ENCODE measurements around the gene DNAJC5G.

Gene DNAJC5G, protein sequence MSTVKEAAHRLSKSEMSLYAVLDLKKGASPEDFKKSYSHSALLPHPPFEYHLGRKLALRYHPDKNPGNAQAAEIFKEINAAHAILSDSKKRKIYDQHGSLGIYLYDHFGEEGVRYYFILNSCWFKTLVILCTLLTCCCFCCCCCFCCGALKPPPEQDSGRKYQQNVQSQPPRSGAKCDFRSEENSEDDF

DNA sequence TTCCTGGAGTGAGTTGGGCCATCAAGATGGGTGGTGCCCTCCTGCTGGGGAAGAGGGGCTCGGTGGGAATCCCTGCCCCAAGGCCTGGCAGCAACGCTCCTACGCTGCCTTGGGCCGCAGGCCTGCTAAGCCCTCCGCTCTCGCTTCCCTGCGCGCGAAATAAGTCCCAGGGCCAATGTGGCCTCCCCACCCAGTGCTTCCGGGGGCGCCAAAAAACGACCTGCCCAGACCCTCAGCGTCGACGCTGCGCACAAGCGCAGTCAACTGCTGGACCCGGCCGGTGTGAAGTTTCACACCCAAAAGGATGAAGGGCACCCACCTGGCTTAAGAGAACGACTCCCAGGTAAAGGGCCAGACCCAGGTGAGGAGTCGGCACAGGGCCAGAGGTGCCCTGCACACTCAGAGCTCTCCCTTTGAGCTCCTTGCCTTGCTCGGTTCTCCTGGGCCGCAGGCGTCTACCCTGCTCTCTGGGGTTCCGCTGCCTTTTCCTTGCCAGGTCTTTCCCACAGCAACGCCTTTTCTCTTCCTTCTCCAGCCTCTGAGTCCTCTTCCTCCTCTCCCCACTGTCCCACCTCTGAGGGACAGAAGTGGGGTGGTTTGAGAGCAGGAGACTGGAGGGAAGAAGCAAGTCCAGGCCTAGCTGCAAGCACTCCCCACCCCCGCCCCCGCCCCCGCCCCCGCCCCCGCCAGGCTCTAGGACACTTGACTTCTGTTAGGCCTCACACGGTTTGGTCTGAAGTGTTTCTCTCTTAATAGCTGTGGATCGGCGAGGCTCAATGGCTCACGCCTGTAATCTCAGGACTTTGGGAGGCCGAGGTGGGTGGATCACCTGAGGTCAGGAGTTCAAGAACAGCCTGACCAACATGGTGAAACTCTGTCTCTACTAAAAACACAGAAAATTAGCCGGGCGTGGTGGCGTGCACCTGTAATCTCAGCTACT is at the start of gene DNAJC5G:
Gene DNAJC5G (plus strand): TSS at position 223 of the 940 bp plus-strand sequence. CDS start 1,296 bp downstream, outside the sequence.
- no peak within 1 kb of the TSS for H3K4me3 ChIP-seq (ENCODE audit: low read length)
- TF ChIP-seq, protein P1, sequence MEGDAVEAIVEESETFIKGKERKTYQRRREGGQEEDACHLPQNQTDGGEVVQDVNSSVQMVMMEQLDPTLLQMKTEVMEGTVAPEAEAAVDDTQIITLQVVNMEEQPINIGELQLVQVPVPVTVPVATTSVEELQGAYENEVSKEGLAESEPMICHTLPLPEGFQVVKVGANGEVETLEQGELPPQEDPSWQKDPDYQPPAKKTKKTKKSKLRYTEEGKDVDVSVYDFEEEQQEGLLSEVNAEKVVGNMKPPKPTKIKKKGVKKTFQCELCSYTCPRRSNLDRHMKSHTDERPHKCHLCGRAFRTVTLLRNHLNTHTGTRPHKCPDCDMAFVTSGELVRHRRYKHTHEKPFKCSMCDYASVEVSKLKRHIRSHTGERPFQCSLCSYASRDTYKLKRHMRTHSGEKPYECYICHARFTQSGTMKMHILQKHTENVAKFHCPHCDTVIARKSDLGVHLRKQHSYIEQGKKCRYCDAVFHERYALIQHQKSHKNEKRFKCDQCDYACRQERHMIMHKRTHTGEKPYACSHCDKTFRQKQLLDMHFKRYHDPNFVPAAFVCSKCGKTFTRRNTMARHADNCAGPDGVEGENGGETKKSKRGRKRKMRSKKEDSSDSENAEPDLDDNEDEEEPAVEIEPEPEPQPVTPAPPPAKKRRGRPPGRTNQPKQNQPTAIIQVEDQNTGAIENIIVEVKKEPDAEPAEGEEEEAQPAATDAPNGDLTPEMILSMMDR (conservative IDR thresholded peaks at IDR 0.05; ENCODE audit: low read depth, low read length): no peak
- DNase-seq (ENCODE audit: low read depth): no peak

DNA sequence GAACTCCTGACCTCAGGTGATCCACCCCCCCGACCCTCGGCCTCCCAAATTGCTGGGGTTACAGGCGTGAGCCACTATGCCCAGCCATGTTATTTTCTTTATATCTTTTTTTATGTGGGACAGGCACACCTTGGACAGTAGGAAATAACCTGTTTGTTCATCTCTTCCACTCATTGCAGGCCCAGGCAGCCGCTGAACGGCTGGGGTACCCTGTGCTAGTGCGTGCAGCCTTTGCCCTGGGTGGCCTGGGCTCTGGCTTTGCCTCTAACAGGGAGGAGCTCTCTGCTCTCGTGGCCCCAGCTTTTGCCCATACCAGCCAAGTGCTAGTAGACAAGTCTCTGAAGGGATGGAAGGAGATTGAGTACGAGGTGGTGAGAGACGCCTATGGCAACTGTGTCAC is 49.7 kb upstream of the DNAJC5G start:
- TF ChIP-seq, protein P1 (conservative IDR thresholded peaks at IDR 0.05; ENCODE audit: low read depth, low read length): no peak
- DNase-seq (ENCODE audit: low read depth): no peak
- no peak overlapping the region for H3K4me3 ChIP-seq (ENCODE audit: low read length)

DNA sequence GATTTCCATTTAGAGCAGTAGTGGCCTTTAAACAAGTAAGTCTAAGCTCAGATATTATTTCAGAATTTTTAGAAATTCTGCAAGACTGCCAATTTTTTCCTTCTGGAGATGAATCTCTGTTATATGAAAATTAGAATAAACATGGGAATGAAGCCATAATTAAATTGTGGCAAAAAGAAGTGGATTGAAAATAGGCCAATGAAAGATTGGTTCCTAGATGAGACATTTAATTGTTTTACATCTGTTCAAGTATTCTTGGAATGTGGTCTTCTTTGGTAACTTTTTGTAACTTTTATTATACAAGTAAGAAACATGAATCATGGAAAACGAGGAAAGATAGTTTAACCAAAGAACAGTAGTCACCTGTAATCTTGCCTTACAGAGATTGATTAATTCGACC is 47.7 kb upstream of the DNAJC5G start:
- no peak overlapping the region for H3K4me3 ChIP-seq (ENCODE audit: low read length)
- TF ChIP-seq, protein P1 (conservative IDR thresholded peaks at IDR 0.05; ENCODE audit: low read depth, low read length): no peak
- DNase-seq (ENCODE audit: low read depth): no peak

DNA sequence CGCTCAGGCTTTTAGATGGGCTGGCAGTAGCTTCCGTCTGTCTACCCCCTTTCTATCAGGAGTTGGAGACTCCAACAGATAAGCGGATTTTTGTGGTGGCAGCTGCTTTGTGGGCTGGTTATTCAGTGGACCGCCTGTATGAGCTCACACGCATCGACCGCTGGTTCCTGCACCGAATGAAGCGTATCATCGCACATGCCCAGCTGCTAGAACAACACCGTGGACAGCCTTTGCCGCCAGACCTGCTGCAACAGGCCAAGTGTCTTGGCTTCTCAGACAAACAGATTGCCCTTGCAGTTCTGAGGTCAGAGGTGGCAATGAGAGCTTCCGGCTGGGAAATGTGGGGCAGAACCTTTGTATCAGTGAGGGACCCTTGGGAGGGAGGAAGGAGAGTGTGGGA is 43.3 kb upstream of the DNAJC5G start:
- TF ChIP-seq, protein P1 (conservative IDR thresholded peaks at IDR 0.05; ENCODE audit: low read depth, low read length): no peak
- no peak overlapping the region for H3K4me3 ChIP-seq (ENCODE audit: low read length)
- no peak for DNase-seq (ENCODE audit: low read depth)

DNA sequence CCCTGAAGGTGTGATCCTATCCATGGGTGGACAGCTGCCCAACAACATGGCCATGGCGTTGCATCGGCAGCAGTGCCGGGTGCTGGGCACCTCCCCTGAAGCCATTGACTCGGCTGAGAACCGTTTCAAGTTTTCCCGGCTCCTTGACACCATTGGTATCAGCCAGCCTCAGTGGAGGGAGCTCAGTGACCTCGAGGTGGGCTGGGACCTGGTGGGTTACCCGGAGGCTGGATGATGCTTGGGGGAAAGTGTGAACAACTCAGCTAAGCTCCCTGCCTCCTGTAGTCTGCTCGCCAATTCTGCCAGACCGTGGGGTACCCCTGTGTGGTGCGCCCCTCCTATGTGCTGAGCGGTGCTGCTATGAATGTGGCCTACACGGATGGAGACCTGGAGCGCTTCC is 41.9 kb upstream of the DNAJC5G start:
- TF ChIP-seq, protein P1 (conservative IDR thresholded peaks at IDR 0.05; ENCODE audit: low read depth, low read length): no peak
- no peak for DNase-seq (ENCODE audit: low read depth)
- H3K4me3 ChIP-seq (ENCODE audit: low read length): no peak overlapping the region

DNA sequence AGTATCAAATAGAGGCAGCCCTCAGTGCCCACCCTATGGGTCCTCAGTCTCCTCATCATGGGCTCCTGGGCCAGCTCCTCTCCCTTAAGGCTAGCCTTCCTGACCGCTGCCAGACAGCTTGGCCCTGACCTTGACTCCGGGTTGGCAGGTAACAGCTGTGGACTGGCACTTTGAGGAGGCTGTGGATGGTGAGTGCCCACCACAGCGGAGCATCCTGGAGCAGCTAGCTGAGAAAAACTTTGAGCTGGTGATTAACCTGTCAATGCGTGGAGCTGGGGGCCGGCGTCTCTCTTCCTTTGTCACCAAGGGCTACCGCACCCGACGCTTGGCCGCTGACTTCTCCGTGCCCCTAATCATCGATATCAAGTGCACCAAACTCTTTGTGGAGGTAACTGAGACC is 39.1 kb upstream of the DNAJC5G start:
- TF ChIP-seq, protein P1 (conservative IDR thresholded peaks at IDR 0.05; ENCODE audit: low read depth, low read length): no peak
- H3K4me3 ChIP-seq (ENCODE audit: low read length): no peak overlapping the region
- DNase-seq (ENCODE audit: low read depth): no peak
